ENCODE results near the gene SYT8.

Gene SYT8

DNA sequence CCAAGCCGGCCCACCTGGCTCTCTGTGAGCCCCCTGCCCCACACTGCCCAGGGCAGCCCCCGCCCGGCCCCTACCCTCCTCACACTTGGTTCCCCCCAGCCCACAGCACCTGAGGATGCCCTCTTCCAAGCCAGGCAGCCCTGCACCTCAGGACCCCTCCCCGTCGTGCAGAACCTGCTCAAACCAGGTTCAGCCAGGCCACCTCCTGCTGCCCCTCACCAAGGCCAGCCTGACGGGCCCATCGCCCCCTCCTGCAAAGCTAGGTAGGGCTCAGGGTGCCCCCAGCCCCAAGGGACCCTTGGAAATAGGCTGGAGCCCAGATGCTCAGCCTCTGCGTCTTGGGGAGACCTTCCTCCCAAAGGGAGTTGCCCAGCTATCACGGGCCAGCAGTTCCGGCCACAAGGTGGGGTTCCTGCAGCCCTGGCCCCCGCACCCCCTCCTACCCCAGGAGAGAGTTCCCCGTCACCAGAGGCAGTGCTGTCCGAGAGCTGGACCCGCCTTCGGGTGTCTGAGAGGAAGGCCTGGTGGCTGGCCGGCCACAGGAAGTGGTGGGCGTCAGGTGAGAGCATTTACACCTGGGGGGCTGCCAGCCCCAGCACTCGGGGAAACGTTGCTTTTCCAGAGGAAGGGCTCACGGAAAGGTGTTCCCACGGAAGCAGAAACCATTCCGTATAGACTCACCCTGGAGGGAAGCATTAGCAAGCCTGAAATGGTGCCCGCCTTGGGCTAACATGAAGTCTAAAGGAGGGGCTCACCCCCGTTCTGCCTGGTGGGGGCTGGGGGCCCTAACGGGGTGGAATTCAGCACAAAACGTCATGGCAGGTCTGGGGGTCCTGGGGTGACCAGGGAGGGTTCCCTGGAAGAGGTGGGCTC is 3.2 kb upstream of the SYT8 start:
- FAIRE-seq = no peak
- DNase-seq (ENCODE audit: insufficient read length, low spot score) = peak; percentile 16
- TF ChIP-seq PAX5 (IDR thresholded peaks at IDR 0.05; ENCODE audit: insufficient read depth, low read length, severe bottlenecking) (no peak), POU2F2 (IDR thresholded peaks at IDR 0.05; ENCODE audit: low read depth, low read length) (no peak), POLR2A (IDR thresholded peaks at IDR 0.05; ENCODE audit: low read depth, low read length) (no peak), POLR2AphosphoS5 (IDR thresholded peaks at IDR 0.05; ENCODE audit: low read depth, low read length) (no peak), SPI1 (IDR thresholded peaks at IDR 0.05; ENCODE audit: low read depth, low read length) (no peak), TAF1 (IDR thresholded peaks at IDR 0.05; ENCODE audit: low read depth, low read length) (no peak)

DNA sequence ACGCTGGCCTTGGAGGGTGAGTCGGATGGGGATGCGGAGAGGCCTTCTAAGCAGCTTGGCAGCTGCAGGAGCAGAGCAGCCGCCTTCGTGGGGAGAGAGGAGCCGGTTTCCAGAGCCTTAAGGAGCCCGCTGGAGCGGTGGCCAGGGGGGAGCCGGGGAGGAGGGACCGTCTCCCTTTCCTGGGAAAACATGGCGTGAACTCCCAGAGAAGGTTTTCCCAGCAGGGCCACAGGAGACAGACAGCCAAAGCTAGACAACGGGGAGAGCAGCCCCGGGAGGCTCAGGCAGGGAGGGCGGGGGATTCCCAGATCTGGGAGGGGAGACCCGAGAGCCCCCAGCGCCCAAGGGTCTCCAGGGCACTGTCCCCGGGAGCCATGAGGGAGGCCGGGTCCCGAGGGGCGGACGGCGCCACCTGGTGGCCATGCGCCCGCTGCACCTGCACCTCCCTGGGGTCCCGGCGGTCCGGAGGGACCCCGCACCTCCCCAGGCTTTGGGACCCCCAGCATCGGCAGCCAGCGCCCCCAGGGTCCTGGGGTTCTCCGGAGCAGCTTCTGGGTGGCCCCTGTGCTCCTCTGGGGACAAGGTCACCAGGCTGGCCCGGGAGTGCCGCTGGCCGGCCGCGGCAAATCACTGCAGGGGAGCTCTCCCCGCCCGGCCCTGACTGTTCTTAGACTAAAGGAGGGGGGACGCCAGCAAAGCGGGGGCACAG is 2.4 kb upstream of the SYT8 start:
- DNase-seq (ENCODE audit: insufficient read length, low spot score) = peak; percentile 97
- peak; percentile 26 for FAIRE-seq
- TF ChIP-seq SPI1 (IDR thresholded peaks at IDR 0.05; ENCODE audit: low read depth, low read length) (no peak), POLR2A (IDR thresholded peaks at IDR 0.05; ENCODE audit: low read depth, low read length) (no peak), POU2F2 (IDR thresholded peaks at IDR 0.05; ENCODE audit: low read depth, low read length) (no peak), TAF1 (IDR thresholded peaks at IDR 0.05; ENCODE audit: low read depth, low read length) (no peak), PAX5 (IDR thresholded peaks at IDR 0.05; ENCODE audit: insufficient read depth, low read length, severe bottlenecking) (no peak)

DNA sequence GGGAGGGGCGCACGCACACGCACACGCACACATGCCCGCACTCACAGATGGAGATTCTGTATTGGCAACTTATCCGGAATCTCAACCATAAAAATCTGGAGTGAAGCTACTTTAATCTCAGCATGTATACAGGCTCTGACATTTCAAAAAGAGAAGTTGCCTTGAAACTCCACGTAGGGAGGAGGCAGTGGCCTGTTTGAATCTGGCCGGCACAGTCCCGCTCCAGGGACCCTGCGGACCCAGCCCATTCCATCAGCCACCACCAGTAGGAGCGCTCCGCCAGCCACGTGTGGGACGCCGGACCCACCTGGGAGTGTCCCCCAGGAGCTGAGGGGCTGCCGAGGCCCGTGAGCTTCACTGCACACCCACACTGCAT is 1.9 kb upstream of the SYT8 start:
- no peak for TF ChIP-seq POLR2AphosphoS5 (IDR thresholded peaks at IDR 0.05; ENCODE audit: low read depth, low read length)
- no peak for TF ChIP-seq POLR2A (IDR thresholded peaks at IDR 0.05; ENCODE audit: low read depth, low read length)
- TF ChIP-seq POU2F2 (IDR thresholded peaks at IDR 0.05; ENCODE audit: low read depth, low read length) = no peak
- TF ChIP-seq TAF1 (IDR thresholded peaks at IDR 0.05; ENCODE audit: low read depth, low read length) = no peak
- TF ChIP-seq SPI1 (IDR thresholded peaks at IDR 0.05; ENCODE audit: low read depth, low read length) = no peak
- TF ChIP-seq PAX5 (IDR thresholded peaks at IDR 0.05; ENCODE audit: insufficient read depth, low read length, severe bottlenecking) = no peak

DNA sequence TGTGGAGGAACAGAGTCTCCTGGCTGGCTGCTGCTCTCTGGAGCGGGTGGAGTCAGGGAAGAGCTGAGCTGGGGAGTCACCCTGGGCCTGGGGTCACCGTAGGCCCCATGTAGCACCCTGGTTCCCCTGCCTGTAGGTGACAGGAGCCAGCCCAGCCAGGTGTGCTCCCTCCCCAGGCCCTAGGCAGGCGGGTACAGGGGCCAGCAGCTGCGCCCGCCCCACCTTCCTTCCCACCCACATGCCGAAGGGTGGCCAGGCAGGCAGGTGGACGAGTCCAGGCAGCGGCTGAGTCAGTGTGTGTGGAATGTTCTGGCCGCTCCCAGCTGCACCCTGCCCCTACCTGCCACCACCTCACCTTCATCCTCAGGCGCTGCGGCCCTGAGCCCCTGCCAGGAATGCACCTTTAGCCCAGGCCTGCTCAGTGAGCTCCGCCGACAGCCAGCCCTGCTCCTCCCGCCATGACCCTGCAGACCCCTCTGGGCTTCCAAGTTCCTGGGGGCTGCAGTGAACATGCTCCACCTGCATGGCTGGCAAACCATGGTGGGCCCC is 654 bp upstream of the SYT8 start:
- FAIRE-seq (no peak), DNase-seq (ENCODE audit: insufficient read length, low spot score) (no peak)
- TF ChIP-seq SPI1 (IDR thresholded peaks at IDR 0.05; ENCODE audit: low read depth, low read length) (no peak), POU2F2 (IDR thresholded peaks at IDR 0.05; ENCODE audit: low read depth, low read length) (no peak), POLR2A (IDR thresholded peaks at IDR 0.05; ENCODE audit: low read depth, low read length) (no peak), PAX5 (IDR thresholded peaks at IDR 0.05; ENCODE audit: insufficient read depth, low read length, severe bottlenecking) (no peak)

More for the DNA sequence above, 1.9 kb upstream of the SYT8 start:
- FAIRE-seq = no peak
- no peak for DNase-seq (ENCODE audit: insufficient read length, low spot score)

DNA sequence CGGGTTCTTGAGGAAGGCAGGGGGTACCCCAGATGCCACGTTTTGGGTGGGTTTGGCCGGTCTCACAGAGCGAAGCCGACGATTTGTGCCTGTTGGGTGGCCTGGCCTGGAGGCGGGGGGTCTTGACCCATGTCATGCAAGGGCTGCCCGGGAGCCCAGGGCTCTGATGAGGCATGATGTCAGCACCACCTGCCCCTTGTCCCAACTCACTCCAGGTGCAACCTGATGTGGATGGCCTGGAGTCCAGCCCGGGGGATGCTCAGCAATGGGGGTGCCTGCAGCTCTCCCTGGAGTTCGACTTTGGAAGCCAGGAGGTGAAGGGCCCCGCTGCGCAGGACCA is 851 bp downstream of the SYT8 start:
- DNase-seq (ENCODE audit: insufficient read length, low spot score) (no peak), FAIRE-seq (no peak)
- no peak for TF ChIP-seq PAX5 (IDR thresholded peaks at IDR 0.05; ENCODE audit: insufficient read depth, low read length, severe bottlenecking)
- TF ChIP-seq POU2F2 (IDR thresholded peaks at IDR 0.05; ENCODE audit: low read depth, low read length) = no peak
- no peak for TF ChIP-seq SPI1 (IDR thresholded peaks at IDR 0.05; ENCODE audit: low read depth, low read length)
- TF ChIP-seq TAF1 (IDR thresholded peaks at IDR 0.05; ENCODE audit: low read depth, low read length) = no peak
- TF ChIP-seq POLR2A (IDR thresholded peaks at IDR 0.05; ENCODE audit: low read depth, low read length) = no peak
- no peak for TF ChIP-seq POLR2AphosphoS5 (IDR thresholded peaks at IDR 0.05; ENCODE audit: low read depth, low read length)

DNA sequence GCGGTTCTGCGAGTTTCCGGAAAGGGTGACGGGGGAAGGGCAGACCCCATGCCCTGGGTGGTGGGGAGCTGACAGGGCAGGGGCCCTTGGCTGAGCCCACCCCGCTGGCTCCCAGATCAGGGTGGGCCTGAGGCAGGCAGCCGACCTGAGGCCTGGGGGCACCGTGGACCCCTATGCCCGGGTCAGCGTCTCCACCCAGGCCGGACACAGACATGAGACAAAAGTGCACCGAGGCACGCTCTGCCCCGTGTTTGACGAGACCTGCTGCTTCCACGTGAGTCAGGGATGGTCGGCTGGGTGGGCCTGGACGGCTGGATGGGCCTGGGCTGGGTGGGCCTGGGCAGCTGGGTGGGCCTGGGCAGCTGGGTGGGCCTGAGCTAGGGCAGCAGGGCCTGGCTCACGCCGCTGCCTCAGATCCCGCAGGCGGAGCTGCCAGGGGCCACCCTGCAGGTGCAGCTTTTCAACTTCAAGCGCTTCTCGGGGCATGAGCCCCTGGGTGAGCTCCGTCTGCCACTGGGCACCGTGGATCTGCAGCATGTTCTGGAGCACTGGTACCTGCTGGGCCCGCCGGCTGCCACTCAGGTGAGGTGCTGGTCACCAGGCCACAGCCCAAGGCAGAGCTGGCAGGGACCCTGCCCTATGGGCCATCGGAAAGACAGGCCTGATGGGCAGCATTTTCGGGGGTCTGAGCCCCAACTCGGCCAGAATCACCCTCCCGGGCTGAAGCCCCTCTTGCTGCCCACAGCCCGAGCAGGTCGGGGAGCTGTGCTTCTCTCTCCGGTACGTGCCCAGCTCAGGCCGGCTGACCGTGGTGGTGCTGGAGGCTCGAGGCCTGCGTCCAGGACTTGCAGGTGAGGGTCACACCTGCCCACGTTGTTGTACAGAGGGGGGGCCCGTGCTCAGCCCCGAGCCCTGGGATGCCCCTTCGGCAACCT is 1.5 kb downstream of the SYT8 start:
- no peak for DNase-seq (ENCODE audit: insufficient read length, low spot score)
- FAIRE-seq = no peak
- TF ChIP-seq PAX5 (IDR thresholded peaks at IDR 0.05; ENCODE audit: insufficient read depth, low read length, severe bottlenecking) (no peak), SPI1 (IDR thresholded peaks at IDR 0.05; ENCODE audit: low read depth, low read length) (no peak), POLR2A (IDR thresholded peaks at IDR 0.05; ENCODE audit: low read depth, low read length) (no peak), POU2F2 (IDR thresholded peaks at IDR 0.05; ENCODE audit: low read depth, low read length) (no peak), POLR2AphosphoS5 (IDR thresholded peaks at IDR 0.05; ENCODE audit: low read depth, low read length) (no peak), TAF1 (IDR thresholded peaks at IDR 0.05; ENCODE audit: low read depth, low read length) (no peak)

DNA sequence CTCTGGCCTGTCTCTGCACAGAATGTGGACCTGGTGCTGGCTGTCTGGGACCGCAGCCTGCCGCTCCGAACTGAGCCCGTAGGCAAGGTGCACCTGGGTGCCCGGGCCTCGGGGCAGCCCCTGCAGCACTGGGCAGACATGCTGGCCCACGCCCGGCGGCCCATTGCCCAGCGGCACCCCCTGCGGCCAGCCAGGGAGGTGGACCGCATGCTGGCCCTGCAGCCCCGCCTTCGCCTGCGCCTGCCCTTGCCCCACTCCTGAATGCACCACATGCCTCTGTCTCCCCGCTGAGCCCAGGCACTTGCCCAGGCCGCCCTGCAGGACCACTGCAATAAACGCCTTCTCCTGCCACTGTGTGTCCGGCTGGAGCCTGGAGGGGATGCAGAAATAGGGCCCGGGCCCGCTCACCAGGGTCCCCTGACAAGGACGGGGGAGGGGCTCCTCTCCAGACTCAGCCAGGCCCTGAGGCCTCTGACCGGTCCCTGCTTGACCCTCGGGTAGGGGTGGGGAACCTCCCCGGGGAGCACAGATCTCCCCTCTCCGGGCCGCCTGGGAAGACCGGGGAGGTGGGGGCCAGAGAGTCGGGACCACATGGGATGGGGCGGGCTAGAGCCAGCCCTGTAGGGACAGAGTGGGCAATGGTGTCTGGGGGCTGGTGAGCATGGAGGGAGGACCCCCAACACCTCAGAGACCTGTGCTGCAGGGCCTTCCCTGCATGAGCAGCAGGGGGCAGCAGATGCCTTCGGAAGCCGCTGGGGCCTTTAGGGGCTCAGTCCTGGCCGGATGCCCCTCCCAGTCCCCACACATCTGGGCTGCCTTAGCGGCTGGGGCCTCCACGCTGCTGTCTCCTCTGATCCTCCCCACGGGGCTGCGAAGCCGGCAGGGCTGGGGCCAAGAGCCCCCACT is 2.6 kb downstream of the SYT8 start:
- FAIRE-seq (peak; percentile 95), DNase-seq (ENCODE audit: insufficient read length, low spot score) (peak; percentile 98)
- TF ChIP-seq POLR2A (IDR thresholded peaks at IDR 0.05; ENCODE audit: low read depth, low read length) = no peak

DNA sequence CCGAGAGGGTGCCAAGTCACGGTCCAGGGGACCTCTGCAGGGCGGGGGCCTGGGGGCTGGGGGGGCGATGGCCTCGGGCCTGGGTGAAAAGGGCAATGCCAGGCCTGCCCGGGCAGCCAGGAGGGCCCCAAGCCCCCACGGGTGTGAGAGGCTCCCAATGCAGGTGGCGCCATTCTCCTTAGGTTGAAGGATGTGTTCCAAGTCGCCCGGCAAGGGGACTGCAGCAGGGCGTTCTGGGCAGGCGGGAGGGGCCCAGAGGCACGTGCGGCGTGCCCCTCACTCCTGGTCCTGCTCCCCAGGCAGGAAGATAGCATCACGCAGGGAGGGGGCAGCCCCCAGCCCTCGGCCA is 3.3 kb downstream of the SYT8 start:
- no peak for DNase-seq (ENCODE audit: insufficient read length, low spot score)
- TF ChIP-seq TAF1 (IDR thresholded peaks at IDR 0.05; ENCODE audit: low read depth, low read length) = no peak
- no peak for TF ChIP-seq POLR2A (IDR thresholded peaks at IDR 0.05; ENCODE audit: low read depth, low read length)
- TF ChIP-seq PAX5 (IDR thresholded peaks at IDR 0.05; ENCODE audit: insufficient read depth, low read length, severe bottlenecking) = no peak
- TF ChIP-seq POLR2AphosphoS5 (IDR thresholded peaks at IDR 0.05; ENCODE audit: low read depth, low read length) = no peak
- no peak for TF ChIP-seq POU2F2 (IDR thresholded peaks at IDR 0.05; ENCODE audit: low read depth, low read length)
- TF ChIP-seq SPI1 (IDR thresholded peaks at IDR 0.05; ENCODE audit: low read depth, low read length) = no peak
- no peak for FAIRE-seq

Measured in GM12891 (cell line).